Endothelial cell of umbilical vein (primary cell): ENCODE measurements around the gene SFXN2. TPM values are rescaled to one million over a fixed set of nuclear protein-coding genes. Genes with fewer than 3 reads are reported as not detected.

Source experiments
- BruUV-seq: library from RNA; stranded (reverse); fragments of 400-500 nt; replicated peaks from 2 replicates; lab custom pipeline; 2021; lab: Mats Ljungman, UMichigan
- CTCF ChIA-PET: fragments of 300-600, 350-600 bp; sonication (Branson Sonifier 250); formaldehyde crosslinking; loops from one replicate; lab custom pipeline; 2021; ENCODE audit warnings: antibody characterized with exemption, inconsistent platforms; lab: Charles Lee
- POLR2A ChIA-PET: fragments of 300-600, 350-600 bp; sonication (Branson Sonifier 250); formaldehyde crosslinking; loops from one replicate; lab custom pipeline; 2021; ENCODE audit warnings: antibody characterized with exemption, inconsistent platforms; lab: Charles Lee
- DNase-seq: peaks from one replicate; pipeline ENCODE4 v3.0.0-alpha.2; 2011; ENCODE audit warnings: low read depth, low spot score
- FAIRE-seq: peaks from 2 replicates; lab custom pipeline; 2011; peaks lifted over from hg19 to GRCh38; lab: Jason Lieb, UNC
- H2AFZ ChIP-seq: 2 replicates; pipeline ENCODE4 v1.6.0; 2012; ENCODE audit warnings: low read depth, low read length, control low read depth, inconsistent platforms
- H3K27ac ChIP-seq: 2 replicates; pipeline ENCODE4 v1.5.1; 2011; ENCODE audit warnings: low read depth, mild to moderate bottlenecking, control low read depth, low read length, moderate library complexity; ENCODE audit not compliant: insufficient read depth
- H3K27me3 ChIP-seq, 2 experiments: 2 replicates each; pipeline versions ENCODE4 v1.6.0 to v1.6.1; 2011; ENCODE audit warnings: low read length in 2 of 2, mixed read lengths in 1 of 2; ENCODE audit not compliant: control insufficient read depth in 2 of 2, insufficient read depth in 2 of 2
- H3K36me3 ChIP-seq, 2 experiments: 2 replicates in 1 of 2; 3 replicates in 1 of 2; pipeline ENCODE4 v1.5.1; 2011; ENCODE audit warnings: low read length in 2 of 2, mild to moderate bottlenecking in 1 of 2, moderate library complexity in 1 of 2; ENCODE audit not compliant: control insufficient read depth in 2 of 2, insufficient read depth in 2 of 2; ENCODE audit errors: extremely low read depth in 1 of 2
- H3K4me1 ChIP-seq: 3 replicates; pipeline ENCODE4 v1.5.1; 2011; ENCODE audit warnings: mild to moderate bottlenecking, low read length; ENCODE audit not compliant: control insufficient read depth, insufficient read depth; ENCODE audit errors: extremely low read depth
- H3K4me2 ChIP-seq: 2 replicates; pipeline ENCODE4 v1.6.1; 2011; ENCODE audit warnings: low read length, control low read depth, mixed read lengths; ENCODE audit not compliant: insufficient read depth
- H3K4me3 ChIP-seq, 3 experiments: fragments of 200-600 bp in 1 of 3; sonication (generic), shearing (Covaris generic) in 1 of 3; replicated peaks in 1 of 3; 2 replicates each; pipeline ENCODE4 v1.5.1; 2011 to 2016; ENCODE audit warnings: control low read depth in 3 of 3, low read length in 3 of 3, mild to moderate bottlenecking in 2 of 3, inconsistent platforms in 1 of 3, low read depth in 1 of 3, moderate library complexity in 1 of 3; ENCODE audit not compliant: insufficient read depth in 1 of 3
- H3K79me2 ChIP-seq: 2 replicates; pipeline ENCODE4 v1.6.0; 2012; ENCODE audit warnings: low read length, inconsistent platforms; ENCODE audit not compliant: control insufficient read depth, insufficient read depth
- H3K9ac ChIP-seq: replicated peaks from 2 replicates; pipeline ENCODE3; 2011; ENCODE audit warnings: low read length, control low read depth; ENCODE audit not compliant: insufficient read depth; ENCODE audit errors: extremely low read depth
- H3K9me1 ChIP-seq: replicated peaks from 3 replicates; pipeline ENCODE4 v1.6.0; 2011; ENCODE audit warnings: mild to moderate bottlenecking, low read length; ENCODE audit not compliant: control insufficient read depth, insufficient read depth; ENCODE audit errors: extremely low read depth
- H3K9me3 ChIP-seq: replicated peaks from 2 replicates; pipeline ENCODE4 v1.5.1; 2012; ENCODE audit warnings: low read length, inconsistent platforms; ENCODE audit not compliant: control insufficient read depth, insufficient read depth
- H4K20me1 ChIP-seq: replicated peaks from 2 replicates; pipeline ENCODE3; 2011; ENCODE audit warnings: mild to moderate bottlenecking, low read length; ENCODE audit not compliant: control insufficient read depth, insufficient read depth; ENCODE audit errors: extremely low read depth
- EZH2 ChIP-seq: IDR thresholded peaks from 2 replicates; pipeline ENCODE4 v1.6.1; 2012; ENCODE audit warnings: borderline replicate concordance, low read depth, mild to moderate bottlenecking, moderate library complexity, low read length, inconsistent platforms; ENCODE audit not compliant: severe bottlenecking
- FOS ChIP-seq: IDR thresholded peaks from 2 replicates; pipeline ENCODE4 v1.6.1; 2011; ENCODE audit warnings: mild to moderate bottlenecking, low read length, moderate library complexity, borderline replicate concordance; ENCODE audit not compliant: insufficient read depth
- GATA2 ChIP-seq: IDR thresholded peaks from 2 replicates; pipeline ENCODE4 v1.7.0; 2011; ENCODE audit warnings: low read depth, mild to moderate bottlenecking, moderate library complexity, mixed read lengths, low read length; ENCODE audit not compliant: insufficient read length, insufficient read depth
- JUN ChIP-seq: IDR thresholded peaks from 2 replicates; pipeline ENCODE4 v1.6.1; 2011; ENCODE audit warnings: borderline replicate concordance, low read depth; ENCODE audit not compliant: insufficient read length, insufficient read depth
- MYC ChIP-seq: IDR thresholded peaks from one replicate; pipeline ENCODE4 v1.6.1; 2011; ENCODE audit warnings: mild to moderate bottlenecking, low read depth, low read length
- POLR2A ChIP-seq: IDR thresholded peaks from 2 replicates; pipeline ENCODE4 v1.6.1; 2012; ENCODE audit warnings: low read depth, mild to moderate bottlenecking, control low read depth, low read length
- POLR2AphosphoS5 ChIP-seq: IDR thresholded peaks from 2 replicates; pipeline ENCODE4 v1.6.1; 2012; ENCODE audit warnings: low read depth, mild to moderate bottlenecking, control low read depth, low read length, moderate library complexity; ENCODE audit not compliant: insufficient read depth
- dilution Hi-C: fragments of 300-500 bp; cut with MboI; formaldehyde crosslinking; loops from one replicate; pipeline ENCODE4 v1.15.0; 2019; ENCODE audit warnings: low sequenced_read_pairs; ENCODE audit not compliant: extremely low pct_ligation_motif_present
- intact Hi-C: fragments of 100-400 bp; cut with micrococcal nuclease; formaldehyde crosslinking; loops from one replicate; pipeline ENCODE4 v1.10.0; 2022
- polyA plus RNA-seq, 4 experiments: library from polyadenylated mRNA; depleted of rRNA in 3 of 4; stranded (reverse) in 3 of 4; unstranded in 1 of 4; fragments of >200 nt; gene quantifications; 2 replicates each; pipeline versions ENCODE4 v1.2.1 to v1.2.3, GENCODE V29; 2011 to 2012; ENCODE audit warnings: missing spikeins in 1 of 4
- total RNA-seq: library from RNA; stranded (reverse); gene quantifications from 2 replicates; pipeline ENCODE4 v1.2.3, GENCODE V29; 2021
- TF ChIP-seq, protein P1 (sequence below): IDR thresholded peaks from 2 replicates; pipeline ENCODE4 v1.6.1; 2011; ENCODE audit not compliant: insufficient read depth, insufficient read length
- TF ChIP-seq, protein P2 (sequence below), 2 donors: IDR thresholded peaks; 1 replicate in 1 of 2; 2 replicates in 1 of 2; pipeline ENCODE4 v1.5.1; 2011; ENCODE audit warnings: low read length in 2 of 2, mild to moderate bottlenecking in 2 of 2, moderate library complexity in 2 of 2, control low read depth in 1 of 2, inconsistent platforms in 1 of 2, low read depth in 1 of 2; ENCODE audit not compliant: insufficient read depth in 1 of 2; ENCODE audit errors: extremely low read depth in 1 of 2

Gene SFXN2
- total and polyA plus RNA-seq, 2 donors (not counting 3 experiments of a cell fraction or from before 2014, with no cell fraction given): 9.8 to 17.0 TPM

DNA sequence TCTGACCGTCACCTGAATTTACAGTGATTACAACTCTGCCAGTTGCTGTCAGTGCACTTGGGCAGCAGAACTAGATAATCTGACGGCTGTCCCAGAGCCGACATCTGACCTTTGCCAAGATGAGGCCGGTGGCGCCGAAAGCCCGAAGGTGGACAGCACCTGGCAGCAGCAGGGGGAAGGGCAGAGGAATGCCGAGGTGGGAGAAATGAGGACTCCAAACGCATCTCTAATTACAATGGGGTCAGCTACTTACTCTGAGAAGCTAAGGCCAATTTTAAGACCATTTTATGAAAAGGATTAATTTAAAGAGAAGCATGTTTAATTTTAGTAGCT lies 36.4 kb upstream of the SFXN2 start:
- no peak overlapping the region for H3K27ac ChIP-seq

More for the DNA sequence above, 36.4 kb upstream of the SFXN2 start:
- no peaks in the 10 kb centered on the region for H3K36me3 ChIP-seq
- intact Hi-C loops: loop anchor here (2.0 kb wide), 1 partner anchor 35 kb away; no protein-coding TSS in a partner anchor
- no peaks in the 10 kb centered on the region for H3K9me3 ChIP-seq
- FAIRE-seq (no peak), DNase-seq (no peak)
- no peak overlapping the region for H3K4me2 ChIP-seq
- no TSS peak for BruUV-seq
- dilution Hi-C loops: no loop called here
- no peaks in the 10 kb centered on the region for H3K9me1 ChIP-seq
- ChIA-PET POLR2A (no interaction called here), CTCF (interaction anchor here (0.6 to 8.1 kb wide), 15 partner anchors 8 to 377 kb away, joined by 3 to 75 read pairs (median 7); partner anchors contain the start of genes ARL3 and SUFU)
- TF ChIP-seq EZH2 (no peak), POLR2A (no peak), FOS (no peak), JUN (no peak), MYC (no peak), POLR2AphosphoS5 (no peak), GATA2 (no peak)
- TF ChIP-seq, protein P1, sequence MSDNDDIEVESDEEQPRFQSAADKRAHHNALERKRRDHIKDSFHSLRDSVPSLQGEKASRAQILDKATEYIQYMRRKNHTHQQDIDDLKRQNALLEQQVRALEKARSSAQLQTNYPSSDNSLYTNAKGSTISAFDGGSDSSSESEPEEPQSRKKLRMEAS: no peak
- TF ChIP-seq, protein P2, sequence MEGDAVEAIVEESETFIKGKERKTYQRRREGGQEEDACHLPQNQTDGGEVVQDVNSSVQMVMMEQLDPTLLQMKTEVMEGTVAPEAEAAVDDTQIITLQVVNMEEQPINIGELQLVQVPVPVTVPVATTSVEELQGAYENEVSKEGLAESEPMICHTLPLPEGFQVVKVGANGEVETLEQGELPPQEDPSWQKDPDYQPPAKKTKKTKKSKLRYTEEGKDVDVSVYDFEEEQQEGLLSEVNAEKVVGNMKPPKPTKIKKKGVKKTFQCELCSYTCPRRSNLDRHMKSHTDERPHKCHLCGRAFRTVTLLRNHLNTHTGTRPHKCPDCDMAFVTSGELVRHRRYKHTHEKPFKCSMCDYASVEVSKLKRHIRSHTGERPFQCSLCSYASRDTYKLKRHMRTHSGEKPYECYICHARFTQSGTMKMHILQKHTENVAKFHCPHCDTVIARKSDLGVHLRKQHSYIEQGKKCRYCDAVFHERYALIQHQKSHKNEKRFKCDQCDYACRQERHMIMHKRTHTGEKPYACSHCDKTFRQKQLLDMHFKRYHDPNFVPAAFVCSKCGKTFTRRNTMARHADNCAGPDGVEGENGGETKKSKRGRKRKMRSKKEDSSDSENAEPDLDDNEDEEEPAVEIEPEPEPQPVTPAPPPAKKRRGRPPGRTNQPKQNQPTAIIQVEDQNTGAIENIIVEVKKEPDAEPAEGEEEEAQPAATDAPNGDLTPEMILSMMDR (IDR thresholded peaks at IDR 0.05; ENCODE audit: extremely low read depth in 1 of 2, insufficient read depth in 1 of 2, low read depth in 1 of 2, low read length in 2 of 2): no peak
- H3K79me2 ChIP-seq: no peaks in the 10 kb centered on the region
- H4K20me1 ChIP-seq: no peaks in the 10 kb centered on the region
- H3K27me3 ChIP-seq: no peaks in the 10 kb centered on the region
- H2AFZ ChIP-seq: no peak overlapping the region
- no peak overlapping the region for H3K4me3 ChIP-seq
- peaks cover 5% of the 10 kb centered on the region for H3K4me1 ChIP-seq
- H3K9ac ChIP-seq: no peak overlapping the region
